ENCODE data around the gene PHC2. TPM values are rescaled to one million over a fixed set of nuclear protein-coding genes. Genes with fewer than 3 reads are reported as not detected.

Gene PHC2
- total RNA-seq, 1 experiment from 2014 or later: 176 TPM

DNA sequence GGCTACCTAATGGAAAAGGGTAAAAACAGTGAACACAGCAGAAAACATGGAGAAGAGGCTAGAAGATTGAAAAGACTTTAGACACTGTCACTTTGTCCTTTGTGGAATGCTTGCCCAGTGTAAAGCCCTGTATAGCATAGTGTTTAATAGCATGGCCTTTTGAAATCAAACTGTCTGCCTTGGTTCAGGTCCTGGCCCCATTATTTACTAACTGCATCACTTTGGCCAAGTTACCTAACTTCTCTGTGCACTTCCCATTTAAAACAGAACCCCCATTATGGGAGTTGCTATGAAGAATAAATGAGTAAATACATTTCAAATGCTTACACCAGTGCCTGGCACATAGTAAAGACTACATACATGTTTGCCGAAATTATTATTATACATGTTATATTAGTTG, 12.1 kb downstream of the PHC2 start (continued):
- TF ChIP-seq EZH2 (IDR thresholded peaks at IDR 0.05) (no peak), SIN3A (IDR thresholded peaks at IDR 0.05; ENCODE audit: low read depth) (no peak), ZNF274 (IDR thresholded peaks at IDR 0.05; ENCODE audit: low read depth, low read length) (no peak), YY1 (IDR thresholded peaks at IDR 0.05; ENCODE audit: extremely low read depth, insufficient replicate concordance, low read depth, low read length) (no peak)
- TF ChIP-seq, protein P1, sequence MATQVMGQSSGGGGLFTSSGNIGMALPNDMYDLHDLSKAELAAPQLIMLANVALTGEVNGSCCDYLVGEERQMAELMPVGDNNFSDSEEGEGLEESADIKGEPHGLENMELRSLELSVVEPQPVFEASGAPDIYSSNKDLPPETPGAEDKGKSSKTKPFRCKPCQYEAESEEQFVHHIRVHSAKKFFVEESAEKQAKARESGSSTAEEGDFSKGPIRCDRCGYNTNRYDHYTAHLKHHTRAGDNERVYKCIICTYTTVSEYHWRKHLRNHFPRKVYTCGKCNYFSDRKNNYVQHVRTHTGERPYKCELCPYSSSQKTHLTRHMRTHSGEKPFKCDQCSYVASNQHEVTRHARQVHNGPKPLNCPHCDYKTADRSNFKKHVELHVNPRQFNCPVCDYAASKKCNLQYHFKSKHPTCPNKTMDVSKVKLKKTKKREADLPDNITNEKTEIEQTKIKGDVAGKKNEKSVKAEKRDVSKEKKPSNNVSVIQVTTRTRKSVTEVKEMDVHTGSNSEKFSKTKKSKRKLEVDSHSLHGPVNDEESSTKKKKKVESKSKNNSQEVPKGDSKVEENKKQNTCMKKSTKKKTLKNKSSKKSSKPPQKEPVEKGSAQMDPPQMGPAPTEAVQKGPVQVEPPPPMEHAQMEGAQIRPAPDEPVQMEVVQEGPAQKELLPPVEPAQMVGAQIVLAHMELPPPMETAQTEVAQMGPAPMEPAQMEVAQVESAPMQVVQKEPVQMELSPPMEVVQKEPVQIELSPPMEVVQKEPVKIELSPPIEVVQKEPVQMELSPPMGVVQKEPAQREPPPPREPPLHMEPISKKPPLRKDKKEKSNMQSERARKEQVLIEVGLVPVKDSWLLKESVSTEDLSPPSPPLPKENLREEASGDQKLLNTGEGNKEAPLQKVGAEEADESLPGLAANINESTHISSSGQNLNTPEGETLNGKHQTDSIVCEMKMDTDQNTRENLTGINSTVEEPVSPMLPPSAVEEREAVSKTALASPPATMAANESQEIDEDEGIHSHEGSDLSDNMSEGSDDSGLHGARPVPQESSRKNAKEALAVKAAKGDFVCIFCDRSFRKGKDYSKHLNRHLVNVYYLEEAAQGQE (IDR thresholded peaks at IDR 0.05; ENCODE audit: low read depth): no peak

DNA sequence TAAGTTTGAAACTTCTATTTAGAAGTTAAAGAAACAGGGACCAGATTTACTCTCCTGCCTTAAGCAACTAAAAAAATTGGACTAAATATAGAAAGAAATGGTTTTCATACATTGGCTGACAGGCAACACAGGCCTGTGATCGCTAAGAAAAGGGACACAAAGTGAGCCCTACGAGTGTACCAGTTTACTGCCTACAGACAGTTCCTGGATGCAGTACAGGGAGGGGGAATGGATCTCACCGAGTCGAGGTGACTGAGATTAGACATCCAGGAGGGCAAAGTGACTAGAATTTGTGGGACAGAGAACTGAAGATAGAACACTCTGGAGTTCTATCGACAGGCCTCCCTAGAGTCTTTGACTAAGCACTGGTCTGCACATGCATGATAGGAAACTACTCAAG, 16.0 kb downstream of the PHC2 start:
- intact Hi-C loops (cut with micrococcal nuclease): no loop called here
- Histone ChIP-seq H3K9me3 (ENCODE audit: control insufficient read depth in 1 of 2, insufficient read depth in 1 of 2, low read depth in 1 of 2, low read length in 2 of 2) (peaks cover 6 to 13% of the 10 kb centered on the region in 2 experiments; a peak in 2 of 4 replicates), H3K9ac (ENCODE audit: low read length) (no peak overlapping the region), H3K4me2 (ENCODE audit: low read length) (no peak overlapping the region), H3K4me1 (ENCODE audit: control insufficient read depth in 1 of 2, insufficient read depth in 2 of 2, low read length in 2 of 2) (peaks cover 0 to 6% of the 10 kb centered on the region in 2 experiments; a peak in 1 of 4 replicates), H2AFZ (ENCODE audit: low read depth, low read length, poor library complexity, severe bottlenecking) (no peak overlapping the region), H3K27ac (ENCODE audit: low read depth, low read length) (no peak overlapping the region), H4K20me1 (ENCODE audit: insufficient read depth) (peaks cover 21% of the 10 kb centered on the region), H3K79me2 (ENCODE audit: insufficient read depth, low read length) (peaks cover 99% of the 10 kb centered on the region), H3K4me3 (replicated peaks in 1 of 2; ENCODE audit: low read depth in 1 of 2, low read length in 2 of 2) (no peak overlapping the region), H3K36me3 (ENCODE audit: control insufficient read depth in 1 of 2, insufficient read depth in 2 of 2, low read length in 2 of 2) (peaks cover 3 to 44% of the 10 kb centered on the region in 2 experiments), H3K9me2 (ENCODE audit: insufficient read depth) (no peaks in the 10 kb centered on the region), H3K27me3 (ENCODE audit: insufficient read depth, low read length) (no peaks in the 10 kb centered on the region)
- POLR2A ChIA-PET: no interaction called here
- RAD21 ChIA-PET (ENCODE audit: low non-redundant PET in 1 of 2, low total read pairs in 2 of 2, uncharacterized antibody in 2 of 2, unreplicated experiment in 2 of 2): no interaction called here
- ATAC-seq (no peak), DNase-seq (ENCODE audit: low read depth, low spot score) (no peak)
- CTCF ChIA-PET: no interaction called here
- no TSS peak for BruUV-seq (replicated peaks)
- TF ChIP-seq YY1 (IDR thresholded peaks at IDR 0.05; ENCODE audit: extremely low read depth, insufficient replicate concordance, low read depth, low read length) (no peak), POLR2AphosphoS5 (IDR thresholded peaks at IDR 0.05; ENCODE audit: low read depth, low read length) (no peak), RAD21 (IDR thresholded peaks at IDR 0.05; ENCODE audit: low read depth) (no peak), SP1 (IDR thresholded peaks at IDR 0.05; ENCODE audit: low read depth) (no peak), FOSL1 (IDR thresholded peaks at IDR 0.05; ENCODE audit: low read depth) (no peak), POLR2A (IDR thresholded peaks at IDR 0.05; ENCODE audit: borderline replicate concordance, extremely low read depth, insufficient read depth, insufficient read length) (no peak), SIN3A (IDR thresholded peaks at IDR 0.05; ENCODE audit: low read depth) (no peak), CBX3 (IDR thresholded peaks at IDR 0.05; ENCODE audit: low read depth) (no peak)
- TF ChIP-seq, protein P1 (IDR thresholded peaks at IDR 0.05; ENCODE audit: low read depth): no peak
- TF ChIP-seq, protein P2, sequence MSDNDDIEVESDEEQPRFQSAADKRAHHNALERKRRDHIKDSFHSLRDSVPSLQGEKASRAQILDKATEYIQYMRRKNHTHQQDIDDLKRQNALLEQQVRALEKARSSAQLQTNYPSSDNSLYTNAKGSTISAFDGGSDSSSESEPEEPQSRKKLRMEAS (IDR thresholded peaks at IDR 0.05): no peak

Data from HCT116 (cell line).